Measurements from ENCODE around the gene CD180.

DNA sequence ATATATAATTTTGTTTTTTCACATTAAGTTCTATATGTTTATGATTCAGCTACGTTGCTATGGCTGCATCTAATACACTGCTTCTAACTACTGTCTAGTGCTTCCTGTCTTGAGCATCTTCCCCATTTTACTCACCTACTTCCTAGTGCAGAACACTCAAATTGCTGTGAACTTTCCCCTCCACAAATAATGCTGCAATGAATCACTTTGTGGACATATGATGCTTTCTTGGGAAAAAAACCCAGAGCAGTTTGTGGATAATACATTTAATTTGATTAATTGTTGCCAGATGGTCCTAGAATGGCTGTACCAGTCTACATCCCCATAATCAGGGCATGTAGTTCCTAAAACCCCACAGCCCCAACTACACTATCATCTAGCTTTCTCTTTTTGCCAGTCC lies 18.5 kb downstream of the CD180 start:
- TF ChIP-seq EZH2phosphoT487 (IDR thresholded peaks at IDR 0.05; ENCODE audit: insufficient read depth, low read depth), result no peak
- no peak for TF ChIP-seq EZH2 (IDR thresholded peaks at IDR 0.05; ENCODE audit: insufficient read depth, poor library complexity, severe bottlenecking)
